K562 (cell line): ENCODE data around the gene LGR6. TPM values are rescaled to one million over a fixed set of nuclear protein-coding genes. Genes with fewer than 3 reads are reported as not detected.

Experiments
- EZH2 ChIP-seq: IDR thresholded peaks from 2 replicates; pipeline ENCODE4 v1.6.1; 2012; ENCODE audit warnings: low read depth, mild to moderate bottlenecking, inconsistent platforms, low read length, borderline replicate concordance
- NFATC3 ChIP-seq: fragments of 450-650 bp; IDR thresholded peaks from 2 replicates; pipeline ENCODE4 v1.6.1; 2017; ENCODE audit warnings: mild to moderate bottlenecking
- NFE2L1 ChIP-seq: fragments of 450-650 bp; IDR thresholded peaks from 2 replicates; pipeline ENCODE4 v1.6.1; 2016; ENCODE audit warnings: missing genetic modification characterization, low read depth, mild to moderate bottlenecking, missing compliant biosample characterization, moderate library complexity, borderline replicate concordance
- NFIC ChIP-seq: fragments of 450-650 bp; IDR thresholded peaks from 2 replicates; pipeline ENCODE4 v1.6.1; 2017; ENCODE audit warnings: mild to moderate bottlenecking, inconsistent platforms
- ZNF24 ChIP-seq: fragments of 450-650 bp; IDR thresholded peaks from 2 replicates; pipeline ENCODE4 v1.6.1; 2016
- ZNF717 ChIP-seq: fragments of 250-450 bp; sonication (Bioruptor Pico); IDR thresholded peaks from 2 replicates; pipeline ENCODE4 v1.5.0; 2021
- polyA plus RNA-seq, 8 experiments: library from polyadenylated mRNA; depleted of rRNA in 4 of 8; stranded (reverse) in 5 of 8; unstranded in 3 of 8; fragments of >200 nt; fragmentation: Nextera tagmentation in 2 of 8; fragmentation: Illumina TruSeq in 1 of 8; extraction: Ambion mirVana in 2 of 8; extraction: Trizol in 1 of 8; gene quantifications; 2 replicates each; pipeline versions ENCODE4 v1.2.1 to v1.2.3, GENCODE V29; 2011 to 2014; ENCODE audit warnings: inconsistent platforms in 1 of 8, missing spikeins in 1 of 8
- total RNA-seq, 7 experiments: library from RNA; depleted of rRNA in 6 of 7; stranded (reverse); fragments of >200 nt in 6 of 7; fragmentation: Illumina TruSeq in 2 of 7; extraction: Trizol in 2 of 7; gene quantifications; 2 replicates each; pipeline versions ENCODE4 v1.2.1 to v1.2.3, GENCODE V29; 2011 to 2021; ENCODE audit warnings: low replicate concordance in 1 of 7
- TF ChIP-seq, protein P1 (sequence below): sonication (generic); formaldehyde crosslinking; IDR thresholded peaks from 2 replicates; pipeline ENCODE4 v1.9.0; 2022; ENCODE audit warnings: mild to moderate bottlenecking, missing genetic modification reagents
- TF ChIP-seq, protein P2 (sequence below), 3 experiments: IDR thresholded peaks in 2 of 3; conservative IDR thresholded peaks in 1 of 3; 2 replicates each; pipeline ENCODE4 v1.5.1; 2011 to 2012; ENCODE audit warnings: low read length in 3 of 3, mild to moderate bottlenecking in 3 of 3, control low read depth in 2 of 3, improper control_type of control experiment in 1 of 3, inconsistent platforms in 1 of 3, low read depth in 1 of 3, mixed read lengths in 1 of 3, moderate library complexity in 1 of 3; ENCODE audit not compliant: insufficient read depth in 2 of 3
- TF ChIP-seq, protein P3 (sequence below): fragments of 450-650 bp; IDR thresholded peaks from 2 replicates; pipeline ENCODE4 v1.6.1; 2017; ENCODE audit warnings: antibody characterized with exemption, mild to moderate bottlenecking
- TF ChIP-seq, protein P4 (sequence below): fragments of 450-650 bp; IDR thresholded peaks from 2 replicates; pipeline ENCODE4 v1.6.1; 2016; ENCODE audit warnings: missing biosample characterization, missing genetic modification characterization
- TF ChIP-seq, protein P5 (sequence below): sonication (generic); formaldehyde crosslinking; IDR thresholded peaks from 2 replicates; pipeline ENCODE4 v1.5.0; 2020; ENCODE audit warnings: missing genetic modification reagents
- TF ChIP-seq, protein P6 (sequence below): IDR thresholded peaks from 2 replicates; pipeline ENCODE4 v1.6.1; 2012; ENCODE audit warnings: low read depth, low read length, improper control_type of control experiment, borderline replicate concordance
- TF ChIP-seq, protein P7 (sequence below): fragments of 200-800 bp; sonication (Bioruptor generic); IDR thresholded peaks from 2 replicates; pipeline ENCODE4 v1.6.1; 2017; ENCODE audit warnings: missing genetic modification characterization, missing compliant biosample characterization

The LGR6 gene
- total and polyA plus RNA-seq, 9 of the 15 experiments (the other 6 are each of a cell fraction or from before 2014, with no cell fraction given): 0.01 to 0.54 (median 0.17) TPM; not detected in 1

DNA sequence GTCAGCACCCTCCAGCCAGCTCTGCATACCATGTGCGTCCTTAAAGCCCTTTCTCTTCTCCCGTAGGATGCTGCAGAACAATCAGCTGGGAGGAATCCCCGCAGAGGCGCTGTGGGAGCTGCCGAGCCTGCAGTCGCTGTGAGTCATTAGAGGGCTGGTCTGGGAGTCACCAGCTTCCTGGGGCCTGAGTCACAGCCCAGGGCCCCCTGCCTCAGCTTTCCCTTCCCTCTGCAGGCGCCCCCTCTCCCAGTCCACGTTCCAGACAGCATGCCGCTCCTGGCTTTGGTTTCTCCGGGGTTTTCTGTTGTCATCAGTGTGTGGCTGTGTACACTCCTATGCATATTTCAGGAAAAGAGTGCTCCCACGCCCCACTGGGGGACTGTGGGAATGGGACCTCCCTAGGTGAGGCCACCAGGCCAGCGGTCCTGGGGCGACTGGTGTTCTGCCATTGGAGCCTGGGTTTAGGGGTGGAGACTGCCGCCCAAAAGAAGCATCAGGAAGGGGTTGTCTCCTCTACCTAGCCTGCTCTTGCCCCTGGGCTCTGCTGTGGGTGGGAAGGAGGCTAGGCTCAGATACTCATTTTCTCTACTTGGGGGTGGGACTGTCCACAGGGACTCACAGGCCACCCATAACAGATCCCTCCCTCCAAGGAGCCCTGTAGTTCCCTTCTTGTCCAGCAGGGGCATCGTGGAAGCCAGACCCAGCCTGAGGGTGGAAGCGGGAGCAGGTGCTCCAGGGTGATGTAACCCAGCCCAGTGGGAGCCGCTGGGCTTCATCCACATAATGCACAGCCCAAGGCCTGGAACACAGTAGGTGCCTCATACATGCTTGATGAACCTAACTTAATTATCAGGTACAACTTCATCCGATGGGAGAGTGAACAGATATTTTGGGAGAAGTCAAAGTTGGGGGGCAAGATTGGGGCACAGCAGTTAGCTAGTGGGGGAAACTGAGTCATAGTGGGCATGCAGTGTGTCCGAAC lies 42.5 kb downstream of the LGR6 start (continued):
- TF ChIP-seq, protein P1, sequence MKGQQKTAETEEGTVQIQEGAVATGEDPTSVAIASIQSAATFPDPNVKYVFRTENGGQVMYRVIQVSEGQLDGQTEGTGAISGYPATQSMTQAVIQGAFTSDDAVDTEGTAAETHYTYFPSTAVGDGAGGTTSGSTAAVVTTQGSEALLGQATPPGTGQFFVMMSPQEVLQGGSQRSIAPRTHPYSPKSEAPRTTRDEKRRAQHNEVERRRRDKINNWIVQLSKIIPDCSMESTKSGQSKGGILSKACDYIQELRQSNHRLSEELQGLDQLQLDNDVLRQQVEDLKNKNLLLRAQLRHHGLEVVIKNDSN: no peak; the same call in 1 of the 2 replicates
- TF ChIP-seq, protein P2, sequence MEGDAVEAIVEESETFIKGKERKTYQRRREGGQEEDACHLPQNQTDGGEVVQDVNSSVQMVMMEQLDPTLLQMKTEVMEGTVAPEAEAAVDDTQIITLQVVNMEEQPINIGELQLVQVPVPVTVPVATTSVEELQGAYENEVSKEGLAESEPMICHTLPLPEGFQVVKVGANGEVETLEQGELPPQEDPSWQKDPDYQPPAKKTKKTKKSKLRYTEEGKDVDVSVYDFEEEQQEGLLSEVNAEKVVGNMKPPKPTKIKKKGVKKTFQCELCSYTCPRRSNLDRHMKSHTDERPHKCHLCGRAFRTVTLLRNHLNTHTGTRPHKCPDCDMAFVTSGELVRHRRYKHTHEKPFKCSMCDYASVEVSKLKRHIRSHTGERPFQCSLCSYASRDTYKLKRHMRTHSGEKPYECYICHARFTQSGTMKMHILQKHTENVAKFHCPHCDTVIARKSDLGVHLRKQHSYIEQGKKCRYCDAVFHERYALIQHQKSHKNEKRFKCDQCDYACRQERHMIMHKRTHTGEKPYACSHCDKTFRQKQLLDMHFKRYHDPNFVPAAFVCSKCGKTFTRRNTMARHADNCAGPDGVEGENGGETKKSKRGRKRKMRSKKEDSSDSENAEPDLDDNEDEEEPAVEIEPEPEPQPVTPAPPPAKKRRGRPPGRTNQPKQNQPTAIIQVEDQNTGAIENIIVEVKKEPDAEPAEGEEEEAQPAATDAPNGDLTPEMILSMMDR (IDR thresholded peaks at IDR 0.05 in 2 of 3, conservative IDR thresholded peaks at IDR 0.05 in 1 of 3; ENCODE audit: insufficient read depth in 2 of 3, low read depth in 1 of 3, low read length in 3 of 3): peak; percentile 90 to 99 (median 92)
- TF ChIP-seq, protein P3, sequence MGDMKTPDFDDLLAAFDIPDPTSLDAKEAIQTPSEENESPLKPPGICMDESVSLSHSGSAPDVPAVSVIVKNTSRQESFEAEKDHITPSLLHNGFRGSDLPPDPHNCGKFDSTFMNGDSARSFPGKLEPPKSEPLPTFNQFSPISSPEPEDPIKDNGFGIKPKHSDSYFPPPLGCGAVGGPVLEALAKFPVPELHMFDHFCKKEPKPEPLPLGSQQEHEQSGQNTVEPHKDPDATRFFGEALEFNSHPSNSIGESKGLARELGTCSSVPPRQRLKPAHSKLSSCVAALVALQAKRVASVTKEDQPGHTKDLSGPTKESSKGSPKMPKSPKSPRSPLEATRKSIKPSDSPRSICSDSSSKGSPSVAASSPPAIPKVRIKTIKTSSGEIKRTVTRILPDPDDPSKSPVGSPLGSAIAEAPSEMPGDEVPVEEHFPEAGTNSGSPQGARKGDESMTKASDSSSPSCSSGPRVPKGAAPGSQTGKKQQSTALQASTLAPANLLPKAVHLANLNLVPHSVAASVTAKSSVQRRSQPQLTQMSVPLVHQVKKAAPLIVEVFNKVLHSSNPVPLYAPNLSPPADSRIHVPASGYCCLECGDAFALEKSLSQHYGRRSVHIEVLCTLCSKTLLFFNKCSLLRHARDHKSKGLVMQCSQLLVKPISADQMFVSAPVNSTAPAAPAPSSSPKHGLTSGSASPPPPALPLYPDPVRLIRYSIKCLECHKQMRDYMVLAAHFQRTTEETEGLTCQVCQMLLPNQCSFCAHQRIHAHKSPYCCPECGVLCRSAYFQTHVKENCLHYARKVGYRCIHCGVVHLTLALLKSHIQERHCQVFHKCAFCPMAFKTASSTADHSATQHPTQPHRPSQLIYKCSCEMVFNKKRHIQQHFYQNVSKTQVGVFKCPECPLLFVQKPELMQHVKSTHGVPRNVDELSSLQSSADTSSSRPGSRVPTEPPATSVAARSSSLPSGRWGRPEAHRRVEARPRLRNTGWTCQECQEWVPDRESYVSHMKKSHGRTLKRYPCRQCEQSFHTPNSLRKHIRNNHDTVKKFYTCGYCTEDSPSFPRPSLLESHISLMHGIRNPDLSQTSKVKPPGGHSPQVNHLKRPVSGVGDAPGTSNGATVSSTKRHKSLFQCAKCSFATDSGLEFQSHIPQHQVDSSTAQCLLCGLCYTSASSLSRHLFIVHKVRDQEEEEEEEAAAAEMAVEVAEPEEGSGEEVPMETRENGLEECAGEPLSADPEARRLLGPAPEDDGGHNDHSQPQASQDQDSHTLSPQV: no peak
- TF ChIP-seq ZNF24 (no peak), ZNF717 (CRISPR knock-in tag) (no peak), NFATC3 (no peak), NFIC (no peak), NFE2L1 (tag) (no peak), EZH2 (no peak)
- TF ChIP-seq, protein P4, sequence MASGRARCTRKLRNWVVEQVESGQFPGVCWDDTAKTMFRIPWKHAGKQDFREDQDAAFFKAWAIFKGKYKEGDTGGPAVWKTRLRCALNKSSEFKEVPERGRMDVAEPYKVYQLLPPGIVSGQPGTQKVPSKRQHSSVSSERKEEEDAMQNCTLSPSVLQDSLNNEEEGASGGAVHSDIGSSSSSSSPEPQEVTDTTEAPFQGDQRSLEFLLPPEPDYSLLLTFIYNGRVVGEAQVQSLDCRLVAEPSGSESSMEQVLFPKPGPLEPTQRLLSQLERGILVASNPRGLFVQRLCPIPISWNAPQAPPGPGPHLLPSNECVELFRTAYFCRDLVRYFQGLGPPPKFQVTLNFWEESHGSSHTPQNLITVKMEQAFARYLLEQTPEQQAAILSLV (tag): no peak
- TF ChIP-seq, protein P5, sequence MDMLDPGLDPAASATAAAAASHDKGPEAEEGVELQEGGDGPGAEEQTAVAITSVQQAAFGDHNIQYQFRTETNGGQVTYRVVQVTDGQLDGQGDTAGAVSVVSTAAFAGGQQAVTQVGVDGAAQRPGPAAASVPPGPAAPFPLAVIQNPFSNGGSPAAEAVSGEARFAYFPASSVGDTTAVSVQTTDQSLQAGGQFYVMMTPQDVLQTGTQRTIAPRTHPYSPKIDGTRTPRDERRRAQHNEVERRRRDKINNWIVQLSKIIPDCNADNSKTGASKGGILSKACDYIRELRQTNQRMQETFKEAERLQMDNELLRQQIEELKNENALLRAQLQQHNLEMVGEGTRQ (CRISPR knock-in tag): peak; percentile 10; the same call in 1 of the 2 replicates
- TF ChIP-seq, protein P6, sequence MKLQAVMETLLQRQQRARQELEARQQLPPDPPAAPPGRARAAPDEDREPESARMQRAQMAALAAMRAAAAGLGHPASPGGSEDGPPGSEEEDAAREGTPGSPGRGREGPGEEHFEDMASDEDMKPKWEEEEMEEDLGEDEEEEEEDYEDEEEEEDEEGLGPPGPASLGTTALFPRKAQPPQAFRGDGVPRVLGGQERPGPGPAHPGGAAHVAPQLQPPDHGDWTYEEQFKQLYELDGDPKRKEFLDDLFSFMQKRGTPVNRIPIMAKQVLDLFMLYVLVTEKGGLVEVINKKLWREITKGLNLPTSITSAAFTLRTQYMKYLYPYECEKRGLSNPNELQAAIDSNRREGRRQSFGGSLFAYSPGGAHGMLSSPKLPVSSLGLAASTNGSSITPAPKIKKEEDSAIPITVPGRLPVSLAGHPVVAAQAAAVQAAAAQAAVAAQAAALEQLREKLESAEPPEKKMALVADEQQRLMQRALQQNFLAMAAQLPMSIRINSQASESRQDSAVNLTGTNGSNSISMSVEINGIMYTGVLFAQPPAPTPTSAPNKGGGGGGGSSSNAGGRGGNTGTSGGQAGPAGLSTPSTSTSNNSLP: no peak
- TF ChIP-seq, protein P7, sequence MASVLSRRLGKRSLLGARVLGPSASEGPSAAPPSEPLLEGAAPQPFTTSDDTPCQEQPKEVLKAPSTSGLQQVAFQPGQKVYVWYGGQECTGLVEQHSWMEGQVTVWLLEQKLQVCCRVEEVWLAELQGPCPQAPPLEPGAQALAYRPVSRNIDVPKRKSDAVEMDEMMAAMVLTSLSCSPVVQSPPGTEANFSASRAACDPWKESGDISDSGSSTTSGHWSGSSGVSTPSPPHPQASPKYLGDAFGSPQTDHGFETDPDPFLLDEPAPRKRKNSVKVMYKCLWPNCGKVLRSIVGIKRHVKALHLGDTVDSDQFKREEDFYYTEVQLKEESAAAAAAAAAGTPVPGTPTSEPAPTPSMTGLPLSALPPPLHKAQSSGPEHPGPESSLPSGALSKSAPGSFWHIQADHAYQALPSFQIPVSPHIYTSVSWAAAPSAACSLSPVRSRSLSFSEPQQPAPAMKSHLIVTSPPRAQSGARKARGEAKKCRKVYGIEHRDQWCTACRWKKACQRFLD (CRISPR knock-in tag): no peak
